ENCODE data around the gene FCHO1. TPM values are rescaled to one million over a fixed set of nuclear protein-coding genes. Genes with fewer than 3 reads are reported as not detected.

FCHO1 gene
- total RNA-seq, 3 donors from 2014 or later: 1.6 to 5.3 (median 2.9) TPM

GRCh38 chr19:17788632-17789031 lies 37.4 kb downstream of the FCHO1 start:
- Histone ChIP-seq H3K4me3 (no peak overlapping the region), H3K9me3 (no peaks in the 10 kb centered on the region), H3K36me3 (no peaks in the 10 kb centered on the region), H3K27ac (no peak overlapping the region), H3K4me1 (no peaks in the 10 kb centered on the region), H3K27me3 (no peaks in the 10 kb centered on the region)
- DNase-seq (ENCODE audit: low spot score in 2 of 2): no peak
- intact Hi-C loops (cut with DNase I; ENCODE audit: low total_unique reads): no loop called here
- TF ChIP-seq, protein P1, sequence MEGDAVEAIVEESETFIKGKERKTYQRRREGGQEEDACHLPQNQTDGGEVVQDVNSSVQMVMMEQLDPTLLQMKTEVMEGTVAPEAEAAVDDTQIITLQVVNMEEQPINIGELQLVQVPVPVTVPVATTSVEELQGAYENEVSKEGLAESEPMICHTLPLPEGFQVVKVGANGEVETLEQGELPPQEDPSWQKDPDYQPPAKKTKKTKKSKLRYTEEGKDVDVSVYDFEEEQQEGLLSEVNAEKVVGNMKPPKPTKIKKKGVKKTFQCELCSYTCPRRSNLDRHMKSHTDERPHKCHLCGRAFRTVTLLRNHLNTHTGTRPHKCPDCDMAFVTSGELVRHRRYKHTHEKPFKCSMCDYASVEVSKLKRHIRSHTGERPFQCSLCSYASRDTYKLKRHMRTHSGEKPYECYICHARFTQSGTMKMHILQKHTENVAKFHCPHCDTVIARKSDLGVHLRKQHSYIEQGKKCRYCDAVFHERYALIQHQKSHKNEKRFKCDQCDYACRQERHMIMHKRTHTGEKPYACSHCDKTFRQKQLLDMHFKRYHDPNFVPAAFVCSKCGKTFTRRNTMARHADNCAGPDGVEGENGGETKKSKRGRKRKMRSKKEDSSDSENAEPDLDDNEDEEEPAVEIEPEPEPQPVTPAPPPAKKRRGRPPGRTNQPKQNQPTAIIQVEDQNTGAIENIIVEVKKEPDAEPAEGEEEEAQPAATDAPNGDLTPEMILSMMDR (IDR thresholded peaks at IDR 0.05): no peak
- TF ChIP-seq POLR2AphosphoS5 (IDR thresholded peaks at IDR 0.05): no peak
- TF ChIP-seq POLR2A (IDR thresholded peaks at IDR 0.05): no peak

DNA sequence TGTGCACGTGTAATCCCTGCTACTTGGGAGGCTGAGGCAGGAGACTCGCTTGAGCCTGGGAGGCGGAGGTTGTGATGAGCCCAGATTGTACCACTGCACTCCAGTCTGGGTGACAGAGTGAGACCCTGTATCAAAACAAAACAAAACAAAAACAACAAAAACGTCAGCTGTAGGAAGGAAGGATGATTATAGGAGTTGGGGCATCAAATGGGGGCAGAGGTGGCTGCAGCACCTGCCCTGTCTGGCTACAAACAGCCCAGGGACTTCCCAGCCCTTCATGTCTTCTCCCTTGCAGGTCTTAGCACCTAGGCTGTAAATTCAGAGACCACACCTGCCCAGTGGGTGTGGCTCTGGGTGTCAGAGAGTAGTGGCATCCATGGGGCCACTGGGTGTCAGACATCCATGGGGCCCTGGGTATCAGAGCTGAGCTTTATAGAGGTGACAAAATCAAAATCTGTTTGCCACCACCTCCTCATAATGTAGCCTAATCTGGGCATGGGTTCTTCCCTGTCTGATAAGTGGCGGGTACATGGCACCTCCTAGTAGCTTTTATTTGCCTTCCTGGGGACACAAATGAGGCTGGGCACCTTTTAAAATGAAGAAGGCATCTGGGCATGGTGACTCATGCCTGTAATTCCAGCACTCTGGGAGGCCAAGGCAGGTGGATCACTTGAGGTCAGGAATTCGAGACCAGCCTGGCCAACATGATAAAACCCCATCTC lies 38.9 kb downstream of the FCHO1 start:
- H3K36me3 ChIP-seq: no peaks in the 10 kb centered on the region
- no peak for DNase-seq (ENCODE audit: low spot score in 2 of 2)
- H3K4me1 ChIP-seq: no peaks in the 10 kb centered on the region
- TF ChIP-seq POLR2A (IDR thresholded peaks at IDR 0.05) (no peak), POLR2AphosphoS5 (IDR thresholded peaks at IDR 0.05) (no peak)
- TF ChIP-seq, protein P1 (IDR thresholded peaks at IDR 0.05): no peak
- H3K27ac ChIP-seq: no peak overlapping the region
- intact Hi-C loops (cut with DNase I; ENCODE audit: low total_unique reads): no loop called here
- no peaks in the 10 kb centered on the region for H3K9me3 ChIP-seq
- H3K4me3 ChIP-seq: no peak overlapping the region
- peaks cover 0 to 8% of the 10 kb centered on the region in 2 donors for H3K27me3 ChIP-seq

- Histone ChIP-seq H3K9me3 (no peaks in the 10 kb centered on the region), H3K4me1 (no peaks in the 10 kb centered on the region), H3K36me3 (no peaks in the 10 kb centered on the region), H3K27ac (peak overlapping the region in 1 of 2 donors; percentile 55), H3K4me3 (peak overlapping the region in 2 of 3 donors; percentile 44 to 59), H3K27me3 (peaks cover 0 to 20% of the 10 kb centered on the region in 2 donors)
- TF ChIP-seq POLR2AphosphoS5 (IDR thresholded peaks at IDR 0.05): no peak
- TF ChIP-seq, protein P1 (IDR thresholded peaks at IDR 0.05): no peak
- no peak for TF ChIP-seq POLR2A (IDR thresholded peaks at IDR 0.05)
- DNase-seq (ENCODE audit: low spot score in 2 of 2): no peak
- intact Hi-C loops (cut with DNase I; ENCODE audit: low total_unique reads): no loop called here
These were observed 43.1 kb downstream of the FCHO1 start for GRCh38 chr19:17794412-17794730.

GRCh38 chr19:17794731-17795494 lies 43.6 kb downstream of the FCHO1 start, which contains the start of gene B3GNT3:
B3GNT3 (plus strand) TSS chr19:17795138; CDS start chr19:17807808, 12,670 bp downstream.
- Histone ChIP-seq H3K4me3 (peak within 1 kb of the TSS; percentile 10 to 59 (median 44)), H3K4me1 (no peaks in the 10 kb centered on the region), H3K27ac (peak within 1 kb of the TSS; percentile 55 to 59), H3K36me3 (no peaks in the 10 kb centered on the region), H3K27me3 (peaks cover 0 to 20% of the 10 kb centered on the region in 2 donors), H3K9me3 (no peaks in the 10 kb centered on the region)
- peak in 1 of 2 donors; percentile 24 for DNase-seq (ENCODE audit: low spot score in 2 of 2)
- intact Hi-C loops (cut with DNase I; ENCODE audit: low total_unique reads): loop anchor here (5.0 kb wide), 1 partner anchor 768 kb away; the partner anchor contains the start of gene CPAMD8
- TF ChIP-seq POLR2A (IDR thresholded peaks at IDR 0.05) (no peak), POLR2AphosphoS5 (IDR thresholded peaks at IDR 0.05) (no peak)
- TF ChIP-seq, protein P1 (IDR thresholded peaks at IDR 0.05): no peak

DNA sequence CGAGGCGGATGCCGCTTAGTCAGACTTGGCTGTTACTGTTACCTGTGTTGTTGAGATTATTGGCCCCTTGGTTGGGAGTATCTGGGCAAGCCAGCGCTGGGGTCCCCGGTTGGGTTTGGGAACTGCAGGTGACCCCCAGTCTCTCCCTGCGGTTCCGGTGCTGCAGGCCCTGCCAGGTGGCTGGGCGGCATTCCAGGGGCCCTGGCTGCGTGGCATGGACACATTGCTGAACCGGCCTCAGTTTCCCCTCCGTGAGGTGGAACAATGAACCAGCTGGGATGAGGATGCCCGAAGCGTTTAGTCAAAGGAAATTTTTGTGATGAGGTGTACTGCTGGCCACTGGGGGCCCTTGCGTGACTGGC lies 44.2 kb downstream of the FCHO1 start:
- Histone ChIP-seq H3K27me3 (peaks cover 0 to 20% of the 10 kb centered on the region in 2 donors), H3K4me3 (peak overlapping the region in 2 of 3 donors; percentile 44 to 59), H3K36me3 (no peaks in the 10 kb centered on the region), H3K27ac (peak overlapping the region; percentile 55 to 59), H3K9me3 (no peaks in the 10 kb centered on the region), H3K4me1 (no peaks in the 10 kb centered on the region)
- no peak for TF ChIP-seq POLR2A (IDR thresholded peaks at IDR 0.05)
- TF ChIP-seq, protein P1 (IDR thresholded peaks at IDR 0.05): no peak
- TF ChIP-seq POLR2AphosphoS5 (IDR thresholded peaks at IDR 0.05): no peak
- intact Hi-C loops (cut with DNase I; ENCODE audit: low total_unique reads): loop anchor here (5.0 kb wide), 1 partner anchor 768 kb away; the partner anchor contains the start of gene CPAMD8
- DNase-seq (ENCODE audit: low spot score in 2 of 2): no peak
